GM23248 (cell line): ENCODE data around the gene CXCR5. TPM values are rescaled to one million over a fixed set of nuclear protein-coding genes. Genes with fewer than 3 reads are reported as not detected.

Source experiments
- DNase-seq: peaks from one replicate; pipeline ENCODE4 v3.0.0-alpha.2; 2015
- H2AFZ ChIP-seq: fragments of 200-600 bp; sonication (generic); 2 replicates; pipeline ENCODE4 v1.6.1; 2016; ENCODE audit warnings: antibody characterized with exemption
- H3F3A ChIP-seq: fragments of 200-600 bp; sonication (generic); 2 replicates; pipeline ENCODE4 v1.6.1; 2016; ENCODE audit warnings: mild to moderate bottlenecking, antibody characterized with exemption, mixed run types; ENCODE audit not compliant: insufficient read depth
- H3K27ac ChIP-seq: fragments of 200-600 bp; sonication (generic); 2 replicates; pipeline ENCODE4 v1.5.1; 2016; ENCODE audit warnings: mild to moderate bottlenecking
- H3K27me3 ChIP-seq: fragments of 200-600 bp; sonication (generic); replicated peaks from 2 replicates; pipeline ENCODE4 v1.6.1; 2016; ENCODE audit warnings: mild to moderate bottlenecking; ENCODE audit not compliant: insufficient read depth
- H3K36me3 ChIP-seq: fragments of 200-600 bp; sonication (generic); 2 replicates; pipeline ENCODE4 v1.6.1; 2016; ENCODE audit warnings: low read depth, mild to moderate bottlenecking
- H3K4me1 ChIP-seq: fragments of 200-600 bp; sonication (generic); 2 replicates; pipeline ENCODE4 v1.6.1; 2016; ENCODE audit warnings: mild to moderate bottlenecking; ENCODE audit not compliant: insufficient read depth
- H3K4me2 ChIP-seq: fragments of 200-600 bp; sonication (generic); one replicate; pipeline ENCODE4 v1.6.1; 2016; ENCODE audit warnings: mild to moderate bottlenecking; ENCODE audit not compliant: unreplicated experiment
- H3K4me3 ChIP-seq: fragments of 200-600 bp; sonication (generic); 2 replicates; pipeline ENCODE4 v1.5.1; 2016; ENCODE audit warnings: mild to moderate bottlenecking
- H3K79me2 ChIP-seq: fragments of 200-600 bp; sonication (generic); 2 replicates; pipeline ENCODE4 v1.6.1; 2016; ENCODE audit warnings: mild to moderate bottlenecking; ENCODE audit not compliant: insufficient read depth
- H3K9ac ChIP-seq: fragments of 200-600 bp; sonication (generic); 2 replicates; pipeline ENCODE4 v1.6.1; 2016; ENCODE audit warnings: mild to moderate bottlenecking
- H3K9me2 ChIP-seq: fragments of 200-600 bp; sonication (generic); 2 replicates; pipeline ENCODE4 v1.6.1; 2016; ENCODE audit warnings: mixed run types, mild to moderate bottlenecking, moderate library complexity; ENCODE audit not compliant: insufficient read depth
- H3K9me3 ChIP-seq: fragments of 200-600 bp; sonication (generic); one replicate; pipeline ENCODE4 v1.6.1; 2017; ENCODE audit warnings: low read depth
- H4K20me1 ChIP-seq: fragments of 200-600 bp; sonication (generic); 2 replicates; pipeline ENCODE4 v1.6.0; 2016; ENCODE audit not compliant: insufficient read depth
- EZH2 ChIP-seq: fragments of 200-600 bp; sonication (generic); IDR thresholded peaks from 2 replicates; pipeline ENCODE4 v1.6.1; 2018; ENCODE audit warnings: antibody characterized with exemption, mild to moderate bottlenecking; ENCODE audit not compliant: insufficient read depth, poor library complexity, severe bottlenecking
- EZH2phosphoT487 ChIP-seq: fragments of 200-600 bp; sonication (generic); IDR thresholded peaks from 2 replicates; pipeline ENCODE4 v1.6.1; 2018; ENCODE audit warnings: antibody characterized with exemption, moderate library complexity, mild to moderate bottlenecking, low read depth; ENCODE audit not compliant: insufficient read depth
- WGBS, 2 experiments: methylation state at CpG; one replicate each; pipeline ENCODE4 v1.1.6; 2015 to 2017; ENCODE audit warnings: low lambda C conversion rate in 2 of 2, low coverage in 1 of 2; ENCODE audit errors: missing lambda C conversion rate in 2 of 2; 5-methylcytosine and 5-hydroxymethylcytosine counted together
- in situ Hi-C: fragments of 300-500 bp; cut with MboI; formaldehyde crosslinking; loops from 2 replicates; pipeline ENCODE4 v1.15.0; 2020
- polyA plus RNA-seq: library from polyadenylated mRNA; unstranded; fragments of >200 nt; fragmentation: Nextera tagmentation; extraction: Ambion mirVana; gene quantifications from 2 replicates; pipeline ENCODE4 v1.2.1, GENCODE V29; 2016
- total RNA-seq: library from RNA; depleted of rRNA; stranded (reverse); fragments of >200 nt; shearing (Covaris generic); gene quantifications from 2 replicates; pipeline ENCODE4 v1.2.3, GENCODE V29; 2014; rRNA removed

The CXCR5 gene
- total RNA-seq, result not detected in 2 replicates
- not detected in 2 replicates for polyA plus RNA-seq

GRCh38 chr11:118883368-118884071, at the start of gene CXCR5:
Gene CXCR5, plus strand, starts transcription at chr11:118883892. Its CDS starts 50 bp downstream, at chr11:118883942.
- H3K9me2 ChIP-seq, result no peaks in the 10 kb centered on the region
- no peak for TF ChIP-seq EZH2
- no peak for TF ChIP-seq EZH2phosphoT487
- H3K9me3 ChIP-seq, result no peaks in the 10 kb centered on the region
- 88 to 90% methylated on average over 16 of the region's 16 CpGs for WGBS, 2 experiments
- H3K4me2 ChIP-seq, result no peak within 1 kb of the TSS
- DNase-seq, result no peak
- H3F3A ChIP-seq, result peaks cover 4% of the 10 kb centered on the region; the same call in 1 of the 2 replicates
- H3K36me3 ChIP-seq, result no peaks in the 10 kb centered on the region
- H3K27ac ChIP-seq, result no peak within 1 kb of the TSS
- H3K9ac ChIP-seq, result no peak within 1 kb of the TSS
- no peaks in the 10 kb centered on the region for H3K27me3 ChIP-seq
- no peaks in the 10 kb centered on the region for H3K79me2 ChIP-seq
- no peak within 1 kb of the TSS for H3K4me3 ChIP-seq
- in situ Hi-C loops, result no loop called here
- peaks cover 12% of the 10 kb centered on the region for H3K4me1 ChIP-seq
- H4K20me1 ChIP-seq, result no peaks in the 10 kb centered on the region
- H2AFZ ChIP-seq, result no peak within 1 kb of the TSS

GRCh38 chr11:118834427-118835028, 49.2 kb upstream of the CXCR5 start:
- no peak overlapping the region for H3K4me3 ChIP-seq
- H3K27me3 ChIP-seq, result peaks cover 5% of the 10 kb centered on the region; the same call in 1 of the 2 replicates
- H2AFZ ChIP-seq, result no peak overlapping the region
- in situ Hi-C loops, result no loop called here
- no peak overlapping the region for H3K27ac ChIP-seq
- no peaks in the 10 kb centered on the region for H3F3A ChIP-seq
- H3K9ac ChIP-seq, result no peak overlapping the region
- no peak for TF ChIP-seq EZH2
- no peak for TF ChIP-seq EZH2phosphoT487
- no peaks in the 10 kb centered on the region for H3K79me2 ChIP-seq
- H3K4me1 ChIP-seq, result no peaks in the 10 kb centered on the region
- DNase-seq, result peak; percentile 45
- no peak overlapping the region for H3K4me2 ChIP-seq
- H3K9me2 ChIP-seq, result no peaks in the 10 kb centered on the region
- no peaks in the 10 kb centered on the region for H3K9me3 ChIP-seq
- H4K20me1 ChIP-seq, result no peaks in the 10 kb centered on the region
- WGBS, 2 experiments, result 49 to 50% methylated on average over 6 of the region's 6 CpGs
- no peaks in the 10 kb centered on the region for H3K36me3 ChIP-seq

GRCh38 chr11:118837868-118838267, 45.8 kb upstream of the CXCR5 start:
- no peak overlapping the region for H3K4me3 ChIP-seq
- H3K27me3 ChIP-seq, result peaks cover 5% of the 10 kb centered on the region; the same call in 1 of the 2 replicates
- H4K20me1 ChIP-seq, result no peaks in the 10 kb centered on the region
- no peaks in the 10 kb centered on the region for H3K4me1 ChIP-seq
- WGBS, 2 experiments, result 74 to 78% methylated on average over 8 of the region's 8 CpGs
- no peaks in the 10 kb centered on the region for H3K9me3 ChIP-seq
- no peak for DNase-seq
- no peak overlapping the region for H3K27ac ChIP-seq
- in situ Hi-C loops, result no loop called here
- H3K9ac ChIP-seq, result no peak overlapping the region
- no peak overlapping the region for H3K4me2 ChIP-seq
- no peaks in the 10 kb centered on the region for H3K9me2 ChIP-seq
- no peaks in the 10 kb centered on the region for H3K79me2 ChIP-seq
- no peaks in the 10 kb centered on the region for H3F3A ChIP-seq
- no peak overlapping the region for H2AFZ ChIP-seq
- H3K36me3 ChIP-seq, result no peaks in the 10 kb centered on the region
- TF ChIP-seq EZH2, result no peak
- no peak for TF ChIP-seq EZH2phosphoT487

GRCh38 chr11:118838905-118839553, 44.7 kb upstream of the CXCR5 start:
- no peak overlapping the region for H3K4me3 ChIP-seq
- in situ Hi-C loops, result no loop called here
- no peak overlapping the region for H3K27ac ChIP-seq
- H3F3A ChIP-seq, result no peaks in the 10 kb centered on the region
- no peaks in the 10 kb centered on the region for H3K9me2 ChIP-seq
- no peak overlapping the region for H3K4me2 ChIP-seq
- H3K9ac ChIP-seq, result no peak overlapping the region
- no peaks in the 10 kb centered on the region for H3K9me3 ChIP-seq
- 0 out of 2 replicates have a peak, but pooled peaks cover 2% of the 10 kb centered on the region for H3K27me3 ChIP-seq
- TF ChIP-seq EZH2phosphoT487 (no peak), EZH2 (no peak)
- no peaks in the 10 kb centered on the region for H3K36me3 ChIP-seq
- no peaks in the 10 kb centered on the region for H3K79me2 ChIP-seq
- peak; percentile 26 for DNase-seq
- H3K4me1 ChIP-seq, result no peaks in the 10 kb centered on the region
- no peak overlapping the region for H2AFZ ChIP-seq
- H4K20me1 ChIP-seq, result no peaks in the 10 kb centered on the region
- WGBS, 2 experiments, result 67% methylated on average over 4 of the region's 4 CpGs
